WERI-Rb-1 (cell line): ENCODE measurements around the gene NDUFAF4.

Experiments used
- DNase-seq: peaks from one replicate; pipeline ENCODE4 v3.0.0-alpha.2; 2020
- H3K27ac ChIP-seq: fragments of 250-450 bp; sonication (Bioruptor Pico); 2 replicates; pipeline ENCODE4 v1.5.1; 2020; ENCODE audit warnings: mild to moderate bottlenecking, moderate library complexity
- H3K27me3 ChIP-seq: fragments of 250-450 bp; sonication (Bioruptor Pico); 2 replicates; pipeline ENCODE4 v1.5.1; 2021; ENCODE audit warnings: mild to moderate bottlenecking, low read depth, moderate library complexity; ENCODE audit not compliant: insufficient read depth, severe bottlenecking
- H3K36me3 ChIP-seq: fragments of 250-450 bp; sonication (Bioruptor Pico); 2 replicates; pipeline ENCODE4 v1.5.1; 2020; ENCODE audit warnings: mild to moderate bottlenecking, moderate library complexity
- H3K4me3 ChIP-seq: 2 replicates; pipeline ENCODE4 v1.5.1; 2011; ENCODE audit warnings: low read depth, mild to moderate bottlenecking, control low read depth, low read length
- H3K9me3 ChIP-seq: fragments of 250-450 bp; sonication (Bioruptor Pico); 2 replicates; pipeline ENCODE4 v1.5.1; 2021; ENCODE audit warnings: mild to moderate bottlenecking, moderate library complexity; ENCODE audit not compliant: severe bottlenecking
- TF ChIP-seq, protein P1 (sequence below): IDR thresholded peaks from 2 replicates; pipeline ENCODE4 v1.5.1; 2011; ENCODE audit warnings: low read depth, mild to moderate bottlenecking, control low read depth, inconsistent platforms, low read length

Gene NDUFAF4

DNA sequence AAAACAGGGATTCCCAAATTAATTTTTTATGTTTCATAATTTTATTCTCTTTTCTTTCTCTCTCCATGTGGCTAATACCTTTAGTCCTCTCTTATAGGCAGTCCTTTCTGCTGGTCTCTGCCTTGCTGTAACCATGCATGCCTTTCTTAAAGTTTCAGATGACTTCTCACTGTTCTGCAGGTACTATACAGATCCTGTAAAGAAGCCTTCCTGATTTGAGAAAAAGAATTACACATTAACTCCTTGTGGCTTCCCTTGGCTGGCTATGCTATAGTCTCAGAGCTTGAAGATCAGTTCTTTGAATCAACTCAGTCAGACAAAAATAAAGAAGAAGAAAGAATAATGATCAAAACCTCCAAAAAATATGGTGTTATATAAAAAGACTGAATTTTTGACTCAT lies 53.2 kb downstream of the NDUFAF4 start:
- H3K27ac ChIP-seq, result no peak overlapping the region
- TF ChIP-seq, protein P1, sequence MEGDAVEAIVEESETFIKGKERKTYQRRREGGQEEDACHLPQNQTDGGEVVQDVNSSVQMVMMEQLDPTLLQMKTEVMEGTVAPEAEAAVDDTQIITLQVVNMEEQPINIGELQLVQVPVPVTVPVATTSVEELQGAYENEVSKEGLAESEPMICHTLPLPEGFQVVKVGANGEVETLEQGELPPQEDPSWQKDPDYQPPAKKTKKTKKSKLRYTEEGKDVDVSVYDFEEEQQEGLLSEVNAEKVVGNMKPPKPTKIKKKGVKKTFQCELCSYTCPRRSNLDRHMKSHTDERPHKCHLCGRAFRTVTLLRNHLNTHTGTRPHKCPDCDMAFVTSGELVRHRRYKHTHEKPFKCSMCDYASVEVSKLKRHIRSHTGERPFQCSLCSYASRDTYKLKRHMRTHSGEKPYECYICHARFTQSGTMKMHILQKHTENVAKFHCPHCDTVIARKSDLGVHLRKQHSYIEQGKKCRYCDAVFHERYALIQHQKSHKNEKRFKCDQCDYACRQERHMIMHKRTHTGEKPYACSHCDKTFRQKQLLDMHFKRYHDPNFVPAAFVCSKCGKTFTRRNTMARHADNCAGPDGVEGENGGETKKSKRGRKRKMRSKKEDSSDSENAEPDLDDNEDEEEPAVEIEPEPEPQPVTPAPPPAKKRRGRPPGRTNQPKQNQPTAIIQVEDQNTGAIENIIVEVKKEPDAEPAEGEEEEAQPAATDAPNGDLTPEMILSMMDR, result no peak
- H3K27me3 ChIP-seq, result no peaks in the 10 kb centered on the region
- H3K36me3 ChIP-seq, result no peaks in the 10 kb centered on the region
- DNase-seq, result no peak
- H3K9me3 ChIP-seq, result peaks cover 7% of the 10 kb centered on the region
- no peak overlapping the region for H3K4me3 ChIP-seq

DNA sequence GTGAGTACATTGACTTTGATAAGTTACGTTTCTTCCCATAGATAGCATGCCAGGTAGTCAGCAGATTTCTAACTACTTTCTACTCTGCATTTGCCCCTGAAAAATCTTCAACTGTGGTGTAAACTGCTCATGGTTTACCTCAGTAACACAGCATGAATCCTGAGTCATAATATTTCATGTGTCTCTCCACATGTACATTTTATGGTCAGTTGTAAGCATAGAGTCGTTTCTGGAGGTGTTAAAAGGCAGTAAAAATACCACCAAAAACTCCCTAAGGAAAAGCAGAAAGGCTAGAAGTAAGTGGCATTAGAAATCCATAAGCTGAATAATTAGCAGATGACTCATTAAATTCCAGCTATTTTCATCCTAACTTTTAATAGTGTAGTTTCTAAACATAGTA lies 56.3 kb downstream of the NDUFAF4 start:
- peaks cover 7% of the 10 kb centered on the region for H3K9me3 ChIP-seq
- TF ChIP-seq, protein P1, result no peak
- H3K27me3 ChIP-seq, result no peaks in the 10 kb centered on the region
- no peak overlapping the region for H3K4me3 ChIP-seq
- H3K36me3 ChIP-seq, result peaks cover 4% of the 10 kb centered on the region; the same call in 1 of the 2 replicates
- no peak overlapping the region for H3K27ac ChIP-seq
- no peak for DNase-seq
